ENCODE data around the gene ADGRE2.
"Not testable (repeated sequence)": the region's sequence is repeated elsewhere in the genome, so short reads cannot be mapped to it uniquely, and the experiment has no call there.

The ADGRE2 gene

GRCh38 chr19:14778110-14778845, at the start of gene ADGRE2:
TSS of gene ADGRE2 (minus strand) at chr19:14778560. CDS start at chr19:14776756, 1,804 bp downstream.
- H3K4me2 ChIP-seq (ENCODE audit: low read length); H3K79me2 ChIP-seq; H3K4me1 ChIP-seq; H2AFZ ChIP-seq; H3K9ac ChIP-seq; H3K36me3 ChIP-seq (ENCODE audit: control insufficient read depth, insufficient read depth, low read length); H3K9me3 ChIP-seq (ENCODE audit: control insufficient read depth, low read length); H3K27ac ChIP-seq; H3K4me3 ChIP-seq (ENCODE audit: low read depth, low read length); H3K27me3 ChIP-seq (ENCODE audit: control insufficient read depth, insufficient read depth, low read length): not testable (repeated sequence)

- Histone ChIP-seq H3K79me2 (no peaks in the 10 kb centered on the region), H3K36me3 (ENCODE audit: control insufficient read depth, insufficient read depth, low read length) (no peaks in the 10 kb centered on the region), H3K27ac (no peak overlapping the region), H3K9ac (no peak overlapping the region), H3K9me3 (ENCODE audit: control insufficient read depth, low read length) (no peaks in the 10 kb centered on the region), H3K4me1 (no peaks in the 10 kb centered on the region), H3K4me3 (ENCODE audit: low read depth, low read length) (no peak overlapping the region), H3K27me3 (ENCODE audit: control insufficient read depth, insufficient read depth, low read length) (no peaks in the 10 kb centered on the region), H3K4me2 (ENCODE audit: low read length) (no peak overlapping the region), H2AFZ (no peak overlapping the region)
- TF ChIP-seq CTCF (IDR thresholded peaks at IDR 0.05), result no peak
Observed at GRCh38 chr19:14826006-14826405, 47.6 kb upstream of the ADGRE2 start.

- Histone ChIP-seq H3K27ac (no peak overlapping the region), H3K9me3 (ENCODE audit: control insufficient read depth, low read length) (no peaks in the 10 kb centered on the region), H3K79me2 (no peaks in the 10 kb centered on the region), H3K9ac (no peak overlapping the region), H3K4me1 (no peaks in the 10 kb centered on the region), H3K4me2 (ENCODE audit: low read length) (no peak overlapping the region), H2AFZ (no peak overlapping the region), H3K4me3 (ENCODE audit: low read depth, low read length) (no peak overlapping the region), H3K27me3 (ENCODE audit: control insufficient read depth, insufficient read depth, low read length) (no peaks in the 10 kb centered on the region), H3K36me3 (ENCODE audit: control insufficient read depth, insufficient read depth, low read length) (no peaks in the 10 kb centered on the region)
- TF ChIP-seq CTCF (IDR thresholded peaks at IDR 0.05), result no peak
Observed at GRCh38 chr19:14821937-14822336, 43.6 kb upstream of the ADGRE2 start.

- no peaks in the 10 kb centered on the region for H3K27me3 ChIP-seq (ENCODE audit: control insufficient read depth, insufficient read depth, low read length)
- no peaks in the 10 kb centered on the region for H3K9me3 ChIP-seq (ENCODE audit: control insufficient read depth, low read length)
Observed at GRCh38 chr19:14818588-14818987, 40.2 kb upstream of the ADGRE2 start.

GRCh38 chr19:14817052-14817451, 38.7 kb upstream of the ADGRE2 start:
- TF ChIP-seq CTCF (IDR thresholded peaks at IDR 0.05), result no peak
- no peak overlapping the region for H2AFZ ChIP-seq
- no peak overlapping the region for H3K4me2 ChIP-seq (ENCODE audit: low read length)
- no peak overlapping the region for H3K4me3 ChIP-seq (ENCODE audit: low read depth, low read length)
- H3K9me3 ChIP-seq (ENCODE audit: control insufficient read depth, low read length), result no peaks in the 10 kb centered on the region
- H3K27ac ChIP-seq, result no peak overlapping the region
- no peaks in the 10 kb centered on the region for H3K4me1 ChIP-seq
- H3K79me2 ChIP-seq, result no peaks in the 10 kb centered on the region
- H3K36me3 ChIP-seq (ENCODE audit: control insufficient read depth, insufficient read depth, low read length), result no peaks in the 10 kb centered on the region
- H3K27me3 ChIP-seq (ENCODE audit: control insufficient read depth, insufficient read depth, low read length), result no peaks in the 10 kb centered on the region
- H3K9ac ChIP-seq, result no peak overlapping the region

More at GRCh38 chr19:14818588-14818987, 40.2 kb upstream of the ADGRE2 start:
- Histone ChIP-seq H3K79me2 (no peaks in the 10 kb centered on the region), H2AFZ (no peak overlapping the region), H3K4me2 (ENCODE audit: low read length) (no peak overlapping the region), H3K9ac (no peak overlapping the region), H3K27ac (no peak overlapping the region), H3K4me1 (no peaks in the 10 kb centered on the region), H3K36me3 (ENCODE audit: control insufficient read depth, insufficient read depth, low read length) (no peaks in the 10 kb centered on the region), H3K4me3 (ENCODE audit: low read depth, low read length) (no peak overlapping the region)
- TF ChIP-seq CTCF (IDR thresholded peaks at IDR 0.05), result no peak
